Smooth muscle cell (in vitro differentiated cells): ENCODE measurements around the gene OR51A2. TPM values are rescaled to one million over a fixed set of nuclear protein-coding genes. Genes with fewer than 3 reads are reported as not detected.

ENCODE experiments used
- polyA plus RNA-seq: library from polyadenylated mRNA; unstranded; fragments of >200 nt; fragmentation: Nextera tagmentation; extraction: Ambion mirVana; gene quantifications from 2 replicates; pipeline ENCODE4 v1.2.1, GENCODE V29; 2016
- total RNA-seq: library from RNA; depleted of rRNA; stranded (reverse); fragments of >200 nt; gene quantifications from 2 replicates; pipeline ENCODE4 v1.2.3, GENCODE V29; 2014

Gene OR51A2
- total and polyA plus RNA-seq, 2 experiments from 2014 or later = not detected

Other genes starting within 250 kb of the OR51A2 start
- gene OR51F1, start 185.8 kb downstream of the OR51A2 start, total RNA-seq = not detected in 2 replicates
- gene OR51F1, start 185.8 kb downstream of the OR51A2 start, polyA plus RNA-seq = not detected in 2 replicates
- gene OR52R1, start 151.3 kb downstream of the OR51A2 start, total RNA-seq = not detected in 2 replicates
- not detected in 2 replicates for gene OR52R1, start 151.3 kb downstream of the OR51A2 start, polyA plus RNA-seq
- gene OR51F2, start 134.4 kb downstream of the OR51A2 start, total RNA-seq = not detected in 2 replicates
- not detected in 2 replicates for gene OR51F2, start 134.4 kb downstream of the OR51A2 start, polyA plus RNA-seq
- gene OR51S1, start 106.5 kb downstream of the OR51A2 start, total RNA-seq = not detected in 2 replicates
- gene OR51S1, start 106.5 kb downstream of the OR51A2 start, polyA plus RNA-seq = not detected in 2 replicates
- gene OR51T1, start 73.8 kb downstream of the OR51A2 start, total RNA-seq = not detected in 2 replicates
- not detected in 2 replicates for gene OR51T1, start 73.8 kb downstream of the OR51A2 start, polyA plus RNA-seq
- not detected in 2 replicates for gene OR51A7, start 51.9 kb downstream of the OR51A2 start, total RNA-seq
- gene OR51A7, start 51.9 kb downstream of the OR51A2 start, polyA plus RNA-seq = not detected in 2 replicates
- gene OR51G2, start 36.4 kb downstream of the OR51A2 start, total RNA-seq = not detected in 2 replicates
- not detected in 2 replicates for gene OR51G2, start 36.4 kb downstream of the OR51A2 start, polyA plus RNA-seq
- gene OR51G1, start 31.4 kb downstream of the OR51A2 start, total RNA-seq = not detected in 2 replicates
- not detected in 2 replicates for gene OR51G1, start 31.4 kb downstream of the OR51A2 start, polyA plus RNA-seq
- gene OR51A4, start 8.1 kb downstream of the OR51A2 start, total RNA-seq = not detected in 2 replicates
- gene OR51A4, start 8.1 kb downstream of the OR51A2 start, polyA plus RNA-seq = not detected in 2 replicates
- not detected in 2 replicates for gene OR51L1, start 39.1 kb upstream of the OR51A2 start, total RNA-seq
- not detected in 2 replicates for gene OR51L1, start 39.1 kb upstream of the OR51A2 start, polyA plus RNA-seq
- gene OR52J3, start 90.8 kb upstream of the OR51A2 start, total RNA-seq = not detected in 2 replicates
- gene OR52J3, start 90.8 kb upstream of the OR51A2 start, polyA plus RNA-seq = not detected in 2 replicates
- not detected in 2 replicates for gene OR52E2, start 103.9 kb upstream of the OR51A2 start, total RNA-seq
- gene OR52E2, start 103.9 kb upstream of the OR51A2 start, polyA plus RNA-seq = not detected in 2 replicates
- gene OR52E1, start 113.9 kb upstream of the OR51A2 start, total RNA-seq = not detected in 2 replicates
- gene OR52E1, start 113.9 kb upstream of the OR51A2 start, polyA plus RNA-seq = not detected in 2 replicates
- gene OR52A5, start 182.6 kb upstream of the OR51A2 start, total RNA-seq = not detected in 2 replicates
- gene OR52A5, start 182.6 kb upstream of the OR51A2 start, polyA plus RNA-seq = not detected in 2 replicates
- gene OR52A1, start 199.0 kb upstream of the OR51A2 start, total RNA-seq = not detected in 2 replicates
- not detected in 2 replicates for gene OR52A1, start 199.0 kb upstream of the OR51A2 start, polyA plus RNA-seq
- gene OR51V1, start 245.0 kb upstream of the OR51A2 start, total RNA-seq = not detected in 2 replicates
- gene OR51V1, start 245.0 kb upstream of the OR51A2 start, polyA plus RNA-seq = not detected in 2 replicates